ENCODE data around the gene TMEM258.

The TMEM258 gene

DNA sequence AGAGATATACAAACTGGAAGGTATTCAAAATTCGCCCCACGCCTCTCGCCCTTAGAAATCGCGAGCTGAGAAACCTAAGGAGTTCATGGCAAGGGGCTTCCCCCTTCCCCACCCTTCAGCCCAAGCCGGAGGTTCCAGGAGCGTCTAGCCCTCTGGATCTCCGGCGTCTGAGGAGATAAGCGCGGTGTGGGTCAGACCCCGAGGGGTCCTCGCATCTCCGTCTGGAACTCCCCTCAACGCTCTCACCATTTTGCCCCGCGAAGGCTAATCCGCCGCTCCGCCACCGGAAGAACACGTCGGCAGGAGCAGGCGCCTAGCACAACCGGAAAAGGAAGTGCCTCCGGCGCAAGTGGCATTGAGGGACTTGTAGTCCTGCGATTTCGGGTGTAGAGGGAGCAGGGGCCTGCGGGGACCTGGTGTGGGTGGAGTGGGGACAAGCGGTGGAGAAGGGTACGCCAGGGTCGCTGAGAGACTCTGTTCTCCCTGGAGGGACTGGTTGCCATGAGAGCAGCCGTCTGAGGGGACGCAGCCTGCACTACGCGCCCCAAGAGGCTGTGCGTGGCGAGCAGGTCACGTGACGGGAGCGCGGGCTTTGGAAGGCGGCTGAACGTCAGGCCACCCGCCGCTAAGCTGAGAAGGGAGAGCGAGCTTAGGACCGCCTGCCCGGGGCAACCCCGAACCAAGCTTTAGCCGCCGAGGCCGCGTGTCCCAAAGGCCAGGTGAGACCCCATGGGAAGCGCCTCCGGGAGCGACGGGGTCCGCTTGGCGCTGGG, at the start of gene TMEM258, which contains the start of gene FEN1:
Gene TMEM258, minus strand, starts transcription at position 290 of the 773 bp plus-strand sequence. Its CDS starts 41 bp downstream, at position 249.
Gene FEN1, plus strand, starts transcription at position 602 of the 773 bp plus-strand sequence. CDS start 2,451 bp downstream, outside the sequence.
- DNase-seq = peak; percentile 65 to 100 (median 94)

DNA sequence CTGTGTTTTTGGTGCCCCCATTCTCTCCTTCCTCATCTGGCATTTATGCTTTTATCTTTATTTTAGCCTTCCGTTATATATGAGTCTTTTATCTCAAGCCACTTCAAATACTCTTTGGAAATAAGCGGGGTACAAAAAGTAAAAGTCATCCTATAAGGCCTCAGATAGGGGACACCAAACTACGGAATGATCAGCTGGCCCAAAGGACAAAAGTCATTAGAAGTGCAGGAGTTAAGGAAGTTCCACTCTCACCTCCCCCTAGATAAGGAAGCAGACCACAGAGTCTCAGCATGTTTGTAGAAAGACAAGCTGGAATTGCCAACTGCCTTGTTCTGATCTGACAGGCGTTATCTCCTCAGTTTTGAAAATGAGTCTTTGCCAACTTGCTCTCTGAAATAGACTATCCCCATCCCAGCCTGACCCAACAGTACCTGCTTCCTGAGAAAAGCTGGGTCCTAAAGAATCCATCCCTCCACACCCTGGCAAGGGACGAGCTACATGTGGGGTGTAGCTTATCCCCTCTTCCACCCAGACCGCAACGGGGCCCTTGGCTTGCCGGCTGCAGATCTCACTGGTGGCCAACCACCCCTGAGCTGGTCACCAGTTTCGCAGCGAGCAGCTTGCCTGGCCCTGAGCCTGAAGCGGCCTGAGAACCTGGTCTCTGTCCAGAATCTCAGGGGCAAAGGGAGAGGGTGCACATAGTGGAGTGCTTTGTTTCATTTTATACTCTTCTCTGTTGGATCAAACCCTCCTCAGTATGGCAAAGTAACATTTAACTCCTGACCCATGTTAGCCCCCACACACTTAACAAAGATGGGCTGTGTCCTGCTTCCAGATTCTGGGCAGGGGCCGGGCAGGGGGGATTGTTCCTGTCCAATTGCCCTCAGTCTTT, 49.5 kb upstream of the TMEM258 start:
- DNase-seq = peak in 38 of 58 donors; percentile 11 to 76 (median 46)

DNA sequence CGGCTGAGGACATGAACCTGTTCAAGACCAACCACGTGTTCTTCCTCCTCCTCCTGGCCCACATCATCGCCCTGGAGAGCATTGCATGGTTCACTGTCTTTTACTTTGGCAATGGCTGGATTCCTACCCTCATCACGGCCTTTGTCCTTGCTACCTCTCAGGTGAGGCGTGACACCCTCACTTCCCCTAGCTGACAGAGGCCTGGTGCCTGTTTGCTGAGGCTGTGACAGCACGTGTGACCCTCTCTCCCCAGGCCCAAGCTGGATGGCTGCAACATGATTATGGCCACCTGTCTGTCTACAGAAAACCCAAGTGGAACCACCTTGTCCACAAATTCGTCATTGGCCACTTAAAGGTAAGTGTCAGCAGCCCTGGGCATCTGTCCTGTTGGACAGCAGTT, 48.0 kb upstream of the TMEM258 start:
- DNase-seq = no peak

DNA sequence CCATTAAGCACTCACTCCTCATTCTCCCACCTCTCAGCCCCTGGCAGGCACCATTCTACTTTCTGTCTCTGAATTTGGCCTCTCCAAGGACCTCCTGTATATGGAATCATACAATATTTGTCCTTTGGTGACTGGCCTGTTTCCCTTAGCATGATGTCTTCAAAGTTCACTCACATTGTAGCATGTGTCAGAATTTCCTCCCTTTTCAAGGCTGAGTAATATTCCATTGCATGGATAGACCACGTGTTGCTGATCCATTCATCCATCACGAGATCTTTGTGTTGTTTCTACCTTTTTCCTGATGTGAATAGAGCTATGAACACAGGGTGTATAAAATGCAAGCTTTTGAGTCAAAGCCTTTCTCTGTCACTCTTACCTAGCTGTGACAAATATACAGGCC, 47.3 kb upstream of the TMEM258 start:
- no peak for DNase-seq

DNA sequence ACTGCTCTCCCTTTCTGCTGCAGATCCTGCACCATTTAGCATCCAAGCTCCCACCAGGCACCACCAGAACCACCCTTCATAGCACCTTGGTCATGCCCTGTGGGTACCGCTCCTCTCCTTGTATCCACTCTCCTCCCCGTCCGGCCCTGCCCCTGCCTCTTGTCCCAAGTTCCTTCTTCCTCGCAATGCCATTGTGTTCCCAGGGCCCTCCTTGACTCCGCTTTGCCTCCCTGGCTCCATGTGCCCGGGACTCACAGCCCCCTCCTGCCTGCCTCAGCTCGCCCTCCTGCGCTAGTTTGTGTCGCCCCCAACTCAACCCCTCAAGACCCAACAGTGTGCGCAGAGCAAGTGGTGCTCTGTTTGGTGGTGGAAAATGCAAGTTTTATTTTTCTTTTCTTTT, 46.5 kb upstream of the TMEM258 start:
- no peak for DNase-seq

DNA sequence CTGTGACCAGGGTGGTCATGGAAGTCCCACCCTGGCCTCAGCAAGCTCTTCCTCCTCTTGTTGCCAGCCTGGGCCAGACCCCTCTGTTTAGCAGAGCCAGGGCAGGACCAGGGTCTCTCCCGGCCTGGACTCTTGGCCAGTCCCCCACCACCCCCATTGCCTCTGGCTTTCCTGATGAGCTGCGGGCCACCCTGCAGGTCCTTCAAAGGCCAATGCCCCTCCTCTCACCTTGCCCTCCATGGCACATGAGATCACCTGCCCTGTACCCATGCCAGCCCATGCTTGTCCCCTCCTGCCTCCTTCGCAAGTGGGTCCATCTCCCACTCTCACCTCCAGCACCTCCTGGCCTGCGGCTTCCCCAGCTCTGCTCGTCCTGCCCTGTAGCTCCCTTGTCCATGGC, 46.1 kb upstream of the TMEM258 start:
- DNase-seq = no peak

DNA sequence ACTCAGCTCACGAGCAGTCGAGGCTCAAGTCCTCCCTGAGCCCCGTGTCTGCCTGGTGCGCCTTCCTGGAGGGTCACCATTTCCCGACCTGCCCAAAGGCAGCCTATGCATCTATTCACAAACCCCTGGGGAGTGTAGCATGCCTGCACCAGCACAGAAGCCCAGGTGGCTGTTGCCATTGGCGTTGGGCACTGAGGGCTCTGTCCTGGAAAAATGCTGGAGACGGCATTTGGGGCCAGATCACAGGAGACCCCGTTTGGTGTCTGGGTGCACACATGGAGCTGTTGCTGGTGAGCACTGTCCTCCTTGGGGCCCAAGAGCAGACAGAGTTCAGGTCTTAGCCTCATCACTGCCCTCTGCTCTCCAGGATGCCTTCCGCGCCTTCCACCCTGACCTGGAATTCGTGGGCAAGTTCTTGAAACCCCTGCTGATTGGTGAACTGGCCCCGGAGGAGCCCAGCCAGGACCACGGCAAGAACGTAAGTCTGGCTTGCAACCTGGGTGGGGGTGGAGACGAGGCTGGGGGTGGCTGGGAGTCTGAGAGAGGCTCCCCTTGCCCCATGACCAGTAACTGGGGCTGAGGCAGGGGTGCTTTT, 45.1 kb upstream of the TMEM258 start:
- no peak for DNase-seq

DNA sequence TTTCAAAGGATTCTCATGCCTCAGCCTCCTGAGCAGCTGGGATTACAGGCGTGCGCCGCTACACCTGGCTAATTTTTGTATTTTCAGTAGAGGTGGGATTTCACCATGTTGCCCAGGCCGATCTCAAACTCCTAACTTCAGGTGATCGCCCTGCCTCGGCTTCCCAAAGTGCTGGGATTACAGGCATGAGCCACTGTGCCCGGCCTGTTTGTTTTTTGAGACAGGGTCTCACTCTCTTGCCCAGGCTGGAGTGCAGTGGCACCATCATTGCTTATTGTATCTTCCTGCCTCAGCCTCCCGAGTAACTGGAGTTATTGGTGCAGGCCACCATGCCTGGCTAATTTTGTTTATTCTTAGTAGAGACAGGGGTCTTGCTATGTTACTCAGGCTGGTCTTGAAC, 43.8 kb upstream of the TMEM258 start:
- no peak for DNase-seq

DNA sequence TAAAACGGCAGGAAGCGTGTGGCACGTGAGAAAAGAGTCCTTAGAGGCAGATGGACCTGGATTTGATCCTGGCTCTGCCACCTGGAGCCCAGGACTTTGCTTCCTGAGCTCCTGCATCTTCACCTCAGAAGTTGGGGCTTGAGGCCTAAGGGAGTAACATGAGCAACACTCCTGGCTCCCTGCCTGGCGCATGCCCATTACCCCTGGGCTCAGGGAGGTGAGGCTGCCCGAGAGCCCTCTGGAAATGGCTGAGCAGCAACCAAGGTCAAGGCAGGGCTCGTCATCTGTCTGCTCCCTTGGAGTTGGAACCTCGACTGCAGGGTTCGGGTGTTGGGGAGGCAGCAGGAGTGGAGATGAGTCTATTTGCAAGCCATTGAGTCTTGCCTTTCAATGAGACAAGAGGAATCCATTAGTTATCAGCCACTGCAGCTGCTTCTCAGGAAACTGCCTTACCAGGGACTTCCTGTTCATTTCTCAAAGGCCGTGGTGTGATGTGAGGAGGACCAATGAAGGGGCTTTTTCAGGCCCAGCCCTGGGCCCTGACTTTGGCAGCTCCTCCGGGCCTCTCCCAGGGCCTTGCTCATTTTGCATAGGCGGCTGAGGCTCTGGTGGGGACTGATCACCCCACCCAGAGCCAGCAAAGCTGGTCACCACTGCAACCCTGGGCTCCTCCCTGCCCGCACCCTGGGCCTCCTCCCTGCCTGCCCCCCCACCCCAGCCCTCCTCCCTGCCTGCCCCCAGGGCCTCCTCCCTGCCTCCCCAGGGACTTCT, 42.1 kb upstream of the TMEM258 start:
- DNase-seq = peak in 32 of 58 donors; percentile 19 to 67 (median 40)

DNA sequence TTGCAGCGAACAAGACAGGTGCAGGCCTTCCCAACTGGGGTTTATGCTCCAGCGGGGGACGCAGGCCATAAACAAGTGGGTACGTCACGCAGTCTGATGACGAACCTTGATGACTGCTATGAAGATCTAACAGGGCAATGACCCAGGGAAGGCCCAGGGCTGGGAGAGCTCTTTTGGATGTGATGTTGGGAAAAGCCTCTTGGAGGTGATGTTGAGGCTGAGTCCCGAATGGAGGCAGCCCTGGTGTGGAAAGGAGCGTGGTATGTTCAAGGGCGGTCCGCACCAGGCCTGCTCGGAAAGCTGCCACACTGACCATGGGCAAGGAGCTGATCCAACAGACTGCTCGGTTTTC, 41.5 kb upstream of the TMEM258 start:
- no peak for DNase-seq

DNA sequence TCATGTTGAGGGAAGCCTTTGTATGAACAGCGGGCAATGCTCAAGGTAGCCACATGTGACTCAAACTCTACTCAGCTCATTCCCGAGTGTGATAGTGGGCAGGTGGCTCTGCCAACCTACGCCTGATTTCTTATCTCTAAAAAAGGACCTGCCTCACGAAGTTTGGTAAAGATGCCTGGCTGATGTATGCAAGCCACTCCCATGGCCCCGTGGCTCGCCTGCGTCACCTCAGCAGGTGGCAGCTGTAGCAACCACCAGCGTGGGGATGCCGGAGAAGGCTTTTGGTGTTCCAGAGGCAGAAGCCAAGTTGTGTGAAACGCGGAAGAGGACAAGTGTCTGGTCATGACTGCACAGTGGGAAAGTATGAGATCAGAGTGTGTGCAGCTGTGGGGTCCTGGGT, 41.1 kb upstream of the TMEM258 start:
- peak in 3 of 58 donors; percentile 10 to 25 (median 20) for DNase-seq

DNA sequence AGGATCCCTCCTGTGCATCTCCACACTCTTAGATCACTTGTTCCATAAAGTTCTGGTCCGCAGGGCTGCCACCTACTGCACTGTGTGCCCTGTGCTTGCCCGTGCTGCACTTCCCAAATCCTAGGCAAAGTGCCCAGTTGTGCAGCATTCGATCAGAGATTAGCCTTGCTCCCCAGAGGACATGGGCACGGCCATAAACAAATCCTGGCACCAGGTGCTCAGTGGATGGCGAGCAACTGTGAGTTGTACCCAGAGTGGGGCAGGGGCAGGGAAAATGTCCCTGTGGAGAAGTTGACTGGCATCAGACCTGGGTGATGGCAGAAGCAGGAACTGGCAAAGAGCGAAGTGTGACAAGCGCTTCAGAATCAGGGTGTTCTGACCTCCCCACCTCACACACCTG, 40.4 kb upstream of the TMEM258 start:
- DNase-seq = no peak

DNA sequence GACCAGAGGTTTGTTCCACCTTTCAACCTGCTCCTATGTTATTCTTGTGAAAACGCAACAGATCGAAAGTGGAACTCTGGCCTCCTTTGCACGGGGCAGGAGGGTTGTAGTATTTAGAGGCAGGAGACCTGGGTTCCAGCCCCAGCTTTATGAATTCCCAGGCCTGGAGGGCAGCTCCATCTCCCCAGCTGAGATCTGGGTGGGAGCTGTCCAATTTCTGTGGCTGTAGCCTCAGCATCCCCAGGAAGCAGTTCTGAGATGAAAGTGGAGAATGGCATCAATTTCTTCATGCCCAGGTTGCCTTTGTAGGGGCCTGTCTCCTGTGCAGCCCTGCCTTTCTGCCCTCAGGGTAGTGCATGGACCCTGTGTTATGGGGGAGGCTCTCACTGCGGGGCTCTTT, 39.8 kb upstream of the TMEM258 start:
- no peak for DNase-seq

DNA sequence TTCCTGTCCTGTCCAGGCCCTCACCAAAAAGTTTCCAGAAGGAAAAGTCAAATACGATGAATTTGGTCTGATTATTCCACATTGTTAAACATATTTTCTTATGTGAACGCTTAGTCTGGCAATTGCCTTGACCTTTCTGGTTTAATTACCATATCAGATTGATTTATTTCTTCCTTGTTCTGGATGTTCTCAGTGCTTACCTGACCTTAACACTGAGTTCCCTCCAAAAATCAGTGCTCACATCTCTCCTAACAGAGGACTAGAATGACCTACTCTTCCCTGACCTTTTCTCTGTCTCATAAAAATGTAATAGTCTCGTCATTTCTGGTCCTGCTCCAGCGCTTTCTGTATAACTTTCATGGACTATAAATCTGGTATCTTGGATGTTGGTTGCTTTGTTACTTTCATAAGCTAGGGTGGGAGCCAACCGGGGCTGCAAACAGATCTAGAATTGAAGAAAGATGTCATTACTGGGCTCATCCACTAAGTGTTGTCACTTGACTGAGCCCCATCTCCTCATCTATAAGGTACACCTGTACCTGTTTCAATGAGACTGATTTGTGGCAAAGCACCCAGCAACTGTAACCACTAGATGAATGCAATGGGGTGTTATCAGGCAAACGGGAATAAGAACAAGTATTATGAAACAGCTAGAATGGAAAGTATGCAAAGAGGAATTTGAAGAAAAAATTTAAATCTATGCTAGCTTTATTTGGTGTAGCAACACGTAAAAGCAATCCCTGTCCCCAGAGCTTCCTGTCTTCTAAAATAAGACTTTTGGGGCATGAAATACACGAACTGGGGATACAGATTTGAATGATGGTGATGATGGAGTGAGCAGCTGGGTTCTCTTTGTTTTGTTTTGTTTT, 38.1 kb upstream of the TMEM258 start:
- no peak for DNase-seq

DNA sequence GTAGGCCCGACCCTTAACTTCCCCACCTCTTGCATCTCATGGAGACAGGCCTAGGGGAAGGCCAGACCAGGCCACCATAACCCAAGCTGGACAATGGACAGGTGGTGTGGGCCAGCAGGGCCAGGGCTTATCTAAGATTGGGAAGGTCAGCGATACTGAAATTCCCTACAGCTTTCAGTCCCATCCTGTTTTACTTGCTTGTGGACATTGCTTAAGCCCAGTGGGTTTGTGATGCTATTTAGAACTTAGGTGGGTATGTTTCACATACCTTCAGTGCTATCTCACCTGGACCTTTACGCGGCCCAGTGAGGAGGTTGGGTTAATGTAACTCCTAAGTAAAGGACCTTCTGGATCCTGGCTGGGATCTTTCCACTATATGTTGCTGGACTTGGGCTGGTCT, 37.4 kb upstream of the TMEM258 start:
- DNase-seq = no peak

DNA sequence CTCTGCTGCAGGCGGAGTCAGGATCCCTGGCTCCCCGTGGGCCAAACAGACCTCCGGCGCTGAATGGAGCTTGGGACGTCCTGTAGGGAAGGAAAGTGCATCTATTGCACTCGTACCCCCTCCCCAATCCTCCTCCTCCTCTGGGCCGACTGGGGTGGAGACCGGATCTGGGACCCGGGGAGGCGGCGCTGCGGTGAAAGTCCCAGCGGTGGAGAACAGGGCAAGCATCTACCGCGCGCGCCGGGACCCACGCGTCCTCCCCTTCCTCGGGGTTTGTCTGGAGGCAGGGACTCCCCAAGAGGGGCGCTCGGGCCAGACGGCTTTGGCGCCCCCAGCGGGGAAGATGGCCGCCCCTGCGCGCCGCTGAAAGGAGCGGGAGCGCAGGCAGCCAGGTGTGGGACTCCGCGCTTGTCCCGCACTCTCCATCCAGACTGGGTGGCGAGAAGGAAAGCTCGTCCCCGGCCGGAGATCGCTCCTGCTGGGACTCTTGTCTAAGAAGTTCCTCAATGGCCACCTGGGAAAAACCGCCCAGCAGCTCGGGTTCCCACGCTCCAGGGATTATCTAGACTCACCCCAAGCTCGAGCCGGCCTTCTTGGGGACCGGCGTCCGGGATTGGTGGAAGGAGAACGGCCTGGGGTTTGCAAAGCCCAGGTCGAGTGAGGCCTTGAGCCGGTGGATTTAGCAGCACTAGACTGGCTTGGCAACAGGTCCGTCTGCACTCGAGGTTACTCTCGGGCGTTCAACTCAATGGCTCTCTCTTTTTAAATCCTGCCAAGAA, 36.4 kb upstream of the TMEM258 start:
- DNase-seq = peak in 37 of 58 donors; percentile 20 to 67 (median 41)

DNA sequence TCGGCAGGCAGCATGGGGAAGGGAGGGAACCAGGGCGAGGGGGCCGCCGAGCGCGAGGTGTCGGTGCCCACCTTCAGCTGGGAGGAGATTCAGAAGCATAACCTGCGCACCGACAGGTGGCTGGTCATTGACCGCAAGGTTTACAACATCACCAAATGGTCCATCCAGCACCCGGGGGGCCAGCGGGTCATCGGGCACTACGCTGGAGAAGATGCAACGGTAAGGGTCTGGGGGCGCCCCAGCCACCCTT, 35.9 kb upstream of the TMEM258 start:
- no peak for DNase-seq

DNA sequence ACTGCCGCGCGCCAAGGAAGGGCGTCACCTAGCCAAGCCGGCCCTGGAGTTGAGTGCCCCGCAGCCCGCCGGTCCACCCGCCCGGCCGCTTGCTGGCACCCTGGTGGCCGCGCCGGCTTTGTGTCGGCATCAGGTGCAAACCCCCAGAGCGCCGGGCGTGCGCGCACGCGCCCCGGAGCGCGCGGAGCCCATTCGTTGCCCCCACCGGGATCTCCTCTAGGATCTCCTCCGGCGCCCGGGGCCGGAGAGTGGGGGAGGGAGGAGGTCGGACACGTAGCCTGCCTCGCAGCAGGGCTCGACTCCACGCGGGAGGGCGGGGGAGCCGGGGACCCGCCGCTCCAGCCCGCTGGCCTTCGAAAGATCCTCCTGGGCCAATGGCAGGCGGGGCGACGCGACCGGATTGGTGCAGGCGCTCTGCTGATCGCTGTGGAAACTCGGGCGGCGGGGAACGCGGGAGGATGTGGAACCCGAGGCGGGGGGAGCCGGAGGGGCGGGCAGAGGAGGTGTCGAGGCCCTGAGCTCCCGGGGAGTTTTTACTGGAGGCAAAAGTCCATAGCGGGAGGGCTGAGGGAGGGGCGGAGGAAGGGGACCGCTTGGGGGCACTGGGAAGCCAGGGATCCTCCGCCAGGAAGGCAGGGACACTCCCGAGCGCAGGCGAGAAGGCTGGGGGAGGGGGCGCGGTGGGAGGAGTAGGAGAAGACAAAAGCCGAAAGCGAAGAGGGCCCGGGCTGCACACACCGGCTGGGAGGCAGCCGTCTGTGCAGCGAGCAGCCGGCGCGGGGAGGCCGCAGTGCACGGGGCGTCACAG, 35.4 kb upstream of the TMEM258 start, which contains the start of gene FADS2:
Gene FADS2, plus strand, starts transcription at position 730 of the 808 bp plus-strand sequence. CDS start 91 bp downstream, outside the sequence.
- peak; percentile 55 to 98 (median 94) for DNase-seq
